ENCODE data around the gene FAM20C.

The FAM20C gene

GRCh38 chr7:211033-211714 is 18.8 kb downstream of the FAM20C start:
- no peak for FAIRE-seq

- no peak for FAIRE-seq
Measured at GRCh38 chr7:211715-212058, 19.3 kb downstream of the FAM20C start.

DNA sequence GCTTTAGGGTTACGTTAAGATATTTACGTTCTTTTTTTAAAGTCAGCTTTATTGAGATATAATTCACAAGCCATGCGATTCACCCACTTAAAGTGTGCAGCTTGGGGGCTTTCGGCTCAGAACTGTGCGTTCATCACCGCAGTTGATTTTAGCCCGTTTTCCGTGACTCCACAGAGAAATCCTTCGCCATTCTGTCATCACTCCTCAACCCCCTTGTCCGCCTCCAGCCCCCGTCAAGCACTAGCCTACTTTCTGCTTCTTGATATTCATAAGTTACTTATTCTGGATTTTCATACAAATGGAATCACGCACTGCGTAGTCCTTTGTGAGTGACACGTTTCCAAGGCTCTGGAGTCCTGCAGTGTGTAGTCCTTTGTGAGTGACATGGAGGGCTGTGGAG is 20.4 kb downstream of the FAM20C start:
- no peak for FAIRE-seq

DNA sequence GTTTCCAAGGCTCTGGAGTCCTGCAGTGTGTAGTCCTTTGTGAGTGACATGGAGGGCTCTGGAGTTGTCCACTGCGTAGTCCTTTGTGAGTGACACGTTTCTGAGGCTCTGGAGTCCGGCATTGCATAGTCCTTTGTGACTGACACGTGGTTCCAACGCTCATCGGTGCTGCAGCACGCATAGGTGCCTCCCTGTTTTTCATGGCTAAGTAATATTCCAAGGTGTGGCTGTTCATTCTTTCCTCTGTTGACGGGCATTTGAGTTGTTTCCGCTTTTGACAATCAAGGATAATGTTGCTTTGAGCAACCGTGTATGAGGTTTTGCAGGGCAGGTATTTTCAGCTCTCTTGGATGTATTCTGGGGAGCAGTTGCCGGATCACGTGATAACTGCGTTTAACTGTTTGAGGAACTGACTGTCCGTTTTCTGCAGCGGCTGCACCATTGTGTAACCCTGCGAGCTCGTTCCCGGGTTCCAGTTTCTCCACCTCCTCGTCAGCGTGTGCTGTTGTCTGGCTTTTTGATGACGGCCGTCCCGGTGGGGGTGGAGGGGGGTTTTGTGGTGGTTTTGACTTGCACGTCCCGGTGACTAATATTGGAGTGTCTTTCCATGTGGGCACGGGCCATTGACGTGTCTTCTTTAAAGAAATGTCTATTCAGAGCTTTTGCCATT is 21.1 kb downstream of the FAM20C start:
- FAIRE-seq = no peak

DNA sequence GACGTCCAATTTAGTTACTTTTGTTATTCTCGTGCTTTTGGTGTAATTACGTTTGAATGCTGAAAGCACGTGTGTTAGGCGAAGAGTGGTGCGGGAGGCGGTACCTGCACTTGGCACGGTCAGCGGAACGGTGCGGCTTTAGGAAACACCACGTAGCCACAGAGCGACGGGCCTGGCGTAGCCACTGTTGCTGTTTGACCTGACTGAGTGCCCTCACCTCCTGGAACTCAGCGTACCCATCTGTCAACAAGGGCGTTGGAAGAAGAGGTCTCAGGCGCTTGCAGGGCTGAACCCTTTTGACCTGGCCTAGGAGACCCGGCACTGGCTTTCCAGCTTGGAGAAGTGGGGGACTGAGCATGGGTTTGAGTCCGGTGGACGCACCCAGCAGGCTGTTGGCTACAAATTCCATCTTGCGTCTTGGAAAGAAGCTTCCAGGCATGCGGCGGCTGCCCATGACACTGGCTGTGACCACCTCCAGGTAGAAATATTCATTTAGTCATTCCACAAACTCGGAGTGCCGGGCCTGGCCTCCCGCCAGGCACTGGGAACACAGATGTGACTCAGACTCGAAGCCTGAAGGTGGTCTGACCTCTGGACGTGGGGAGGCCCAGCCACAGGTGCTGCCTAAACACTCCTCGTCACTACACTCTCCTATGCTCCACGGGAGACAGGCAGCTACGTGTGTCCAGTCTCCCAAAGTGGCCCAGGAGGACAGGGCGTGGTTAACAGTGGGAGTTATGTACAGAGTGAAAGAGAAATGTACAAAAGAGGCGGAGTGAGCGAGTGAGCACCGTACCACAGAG is 22.2 kb downstream of the FAM20C start:
- no peak for FAIRE-seq

DNA sequence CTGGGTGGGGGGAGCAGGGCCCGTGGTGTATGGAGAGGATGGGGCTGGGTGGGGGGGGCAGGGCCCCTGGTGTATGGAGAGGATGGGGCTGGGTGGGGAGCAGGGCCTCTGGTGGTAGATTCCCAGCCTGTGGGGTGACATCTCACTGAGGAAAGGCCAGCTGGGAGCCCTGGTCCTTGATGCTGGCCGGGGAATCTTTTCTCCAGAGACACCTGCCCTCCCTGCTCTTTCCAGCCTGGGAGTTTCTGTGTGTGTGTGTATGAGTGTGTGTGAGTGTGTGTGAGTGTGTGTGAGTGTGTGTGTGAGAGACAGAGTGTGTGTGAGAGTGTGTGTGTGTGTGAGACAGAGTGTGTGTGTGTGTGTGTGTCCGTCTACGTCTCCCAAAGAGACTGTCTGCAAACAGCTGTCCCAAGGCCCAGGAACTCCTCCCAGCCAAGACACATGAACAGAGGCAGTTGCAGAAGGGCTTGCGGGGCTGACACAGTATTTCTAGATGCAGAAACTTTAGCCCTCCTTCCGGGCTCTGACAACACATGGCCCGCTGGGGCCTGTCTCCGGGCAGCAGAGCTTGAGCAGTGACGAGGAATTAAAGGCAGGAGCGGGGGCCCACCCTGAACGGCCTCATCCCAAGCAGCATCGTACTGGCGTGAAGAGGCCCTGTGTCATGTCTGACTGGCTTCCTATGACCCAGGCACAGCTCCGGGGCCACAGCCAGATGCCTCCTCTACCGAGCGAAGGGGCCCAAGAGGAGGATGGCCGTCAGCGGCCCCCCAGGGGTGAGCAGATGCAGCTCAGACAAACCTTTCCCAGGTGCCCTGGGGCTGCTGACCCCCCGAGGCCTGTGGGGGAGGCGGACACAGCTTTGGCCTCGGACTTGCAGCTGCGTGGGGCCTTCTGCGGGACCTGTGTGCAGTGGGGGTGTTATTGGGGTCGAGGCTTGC is 24.3 kb downstream of the FAM20C start:
- no peak for FAIRE-seq

GRCh38 chr7:217781-218180 is 25.4 kb downstream of the FAM20C start:
- FAIRE-seq = no peak

GRCh38 chr7:218316-218715 is 25.9 kb downstream of the FAM20C start:
- no peak for FAIRE-seq

GRCh38 chr7:218896-219580 is 26.7 kb downstream of the FAM20C start:
- FAIRE-seq = no peak

GRCh38 chr7:219581-220150 is 27.3 kb downstream of the FAM20C start:
- no peak for FAIRE-seq

DNA sequence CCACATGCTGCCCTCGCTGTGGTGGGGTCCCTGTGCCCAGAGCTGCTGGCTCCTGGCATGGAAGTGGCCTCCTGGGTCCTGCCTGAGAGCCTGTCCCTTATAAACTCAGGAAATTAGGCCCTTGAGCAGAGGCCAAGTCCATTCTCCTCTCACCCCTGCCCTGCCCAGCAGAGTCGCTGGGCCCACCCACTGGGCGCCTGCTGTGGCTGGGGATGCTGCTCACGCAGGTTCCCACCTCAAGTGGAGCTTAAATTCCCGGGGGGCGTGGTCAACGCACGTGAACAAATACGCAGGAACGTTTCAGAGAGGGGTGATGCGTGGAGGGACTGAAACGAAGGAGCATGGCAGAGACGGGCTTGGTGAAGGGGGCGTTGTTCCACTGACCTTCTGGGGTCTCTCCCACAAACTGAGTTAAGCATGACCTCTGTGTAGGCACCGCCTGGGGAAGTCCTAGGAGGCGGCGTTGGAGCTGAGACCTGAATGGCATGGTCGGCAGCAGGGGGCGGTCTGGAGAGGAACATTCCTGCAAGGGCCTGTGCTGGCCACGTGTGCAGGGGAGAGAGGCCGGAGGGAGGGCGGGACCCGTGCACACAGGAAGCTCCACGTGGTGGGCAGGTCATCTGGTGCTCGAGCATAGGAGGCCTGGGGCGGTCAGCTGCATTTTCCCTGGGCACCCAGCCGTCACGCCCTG is 27.9 kb downstream of the FAM20C start:
- no peak for FAIRE-seq

GRCh38 chr7:221978-222715 is 29.8 kb downstream of the FAM20C start:
- FAIRE-seq = no peak

GRCh38 chr7:222716-223041 is 30.3 kb downstream of the FAM20C start:
- no peak for FAIRE-seq

- no peak for FAIRE-seq
Measured at GRCh38 chr7:223118-223800, 30.9 kb downstream of the FAM20C start.

DNA sequence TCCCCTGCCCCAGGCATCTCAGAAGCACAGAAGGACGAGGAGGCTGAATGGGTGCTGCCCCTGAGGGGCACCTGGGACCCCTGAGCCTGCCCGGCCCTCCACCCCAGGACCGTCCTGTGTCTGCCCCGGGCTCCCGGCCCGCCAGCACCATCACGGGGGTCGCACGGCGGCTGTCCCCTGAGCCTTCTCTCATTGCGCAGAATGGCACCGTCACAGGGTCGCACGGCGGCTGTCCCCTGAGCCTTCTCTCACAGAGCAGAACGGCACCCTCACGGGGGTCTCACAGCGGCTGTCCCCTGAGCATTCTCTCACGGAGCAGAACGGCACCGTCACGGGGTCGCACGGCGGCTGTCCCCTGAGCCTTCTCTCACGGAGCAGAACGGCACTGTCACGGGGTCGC is 31.5 kb downstream of the FAM20C start:
- FAIRE-seq = no peak

DNA sequence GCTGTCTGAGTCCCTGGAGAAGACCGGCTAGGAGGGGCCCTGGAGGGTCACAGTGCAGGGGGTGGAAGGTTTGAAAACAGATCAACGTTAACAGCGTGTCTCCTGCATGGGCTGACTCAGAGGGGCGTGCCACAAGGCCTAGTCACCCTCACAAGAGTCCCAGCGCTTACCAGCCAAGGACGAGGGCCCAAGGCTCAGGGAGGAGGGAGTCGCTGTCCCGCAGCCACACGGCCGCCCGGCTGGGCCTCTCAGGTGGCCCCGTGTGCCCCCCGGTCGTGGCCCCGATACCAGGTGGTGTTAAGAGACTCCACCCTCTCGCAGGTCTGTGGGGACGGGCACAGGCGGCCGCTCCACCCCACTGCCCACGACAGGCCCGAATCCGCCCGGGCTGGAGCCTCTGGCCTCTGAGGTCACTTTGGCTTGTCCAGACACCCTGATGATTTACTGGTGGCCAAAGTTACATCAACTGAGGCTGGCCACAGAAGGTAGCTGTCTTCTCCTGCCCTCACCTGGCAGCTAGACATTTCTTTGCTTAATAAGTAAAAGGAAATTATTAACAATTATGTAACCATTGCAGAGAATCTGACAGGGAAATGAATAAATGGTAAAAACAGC is 34.0 kb downstream of the FAM20C start:
- no peak for FAIRE-seq

DNA sequence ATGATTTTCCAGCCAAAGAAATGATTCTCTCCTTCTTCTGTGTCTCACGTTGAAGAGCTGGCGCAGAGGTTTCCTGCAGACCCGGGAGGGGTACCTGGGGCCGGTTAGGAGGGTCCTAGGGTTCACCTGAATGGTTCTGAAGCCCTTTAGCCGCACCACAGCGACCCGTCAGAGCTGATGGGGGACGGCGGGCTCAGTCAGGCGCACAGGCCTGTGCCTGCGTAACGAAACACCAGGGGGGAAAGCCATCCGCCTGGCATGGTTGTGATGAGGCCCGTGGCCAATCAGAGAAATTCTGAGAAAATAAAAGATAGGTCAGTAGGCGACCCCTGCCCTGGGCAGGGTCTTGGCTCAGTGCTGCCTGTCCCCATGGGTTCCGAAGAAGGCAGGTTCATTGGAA is 35.6 kb downstream of the FAM20C start:
- FAIRE-seq = no peak

- FAIRE-seq = no peak
Measured at GRCh38 chr7:228610-229009, 36.2 kb downstream of the FAM20C start.

DNA sequence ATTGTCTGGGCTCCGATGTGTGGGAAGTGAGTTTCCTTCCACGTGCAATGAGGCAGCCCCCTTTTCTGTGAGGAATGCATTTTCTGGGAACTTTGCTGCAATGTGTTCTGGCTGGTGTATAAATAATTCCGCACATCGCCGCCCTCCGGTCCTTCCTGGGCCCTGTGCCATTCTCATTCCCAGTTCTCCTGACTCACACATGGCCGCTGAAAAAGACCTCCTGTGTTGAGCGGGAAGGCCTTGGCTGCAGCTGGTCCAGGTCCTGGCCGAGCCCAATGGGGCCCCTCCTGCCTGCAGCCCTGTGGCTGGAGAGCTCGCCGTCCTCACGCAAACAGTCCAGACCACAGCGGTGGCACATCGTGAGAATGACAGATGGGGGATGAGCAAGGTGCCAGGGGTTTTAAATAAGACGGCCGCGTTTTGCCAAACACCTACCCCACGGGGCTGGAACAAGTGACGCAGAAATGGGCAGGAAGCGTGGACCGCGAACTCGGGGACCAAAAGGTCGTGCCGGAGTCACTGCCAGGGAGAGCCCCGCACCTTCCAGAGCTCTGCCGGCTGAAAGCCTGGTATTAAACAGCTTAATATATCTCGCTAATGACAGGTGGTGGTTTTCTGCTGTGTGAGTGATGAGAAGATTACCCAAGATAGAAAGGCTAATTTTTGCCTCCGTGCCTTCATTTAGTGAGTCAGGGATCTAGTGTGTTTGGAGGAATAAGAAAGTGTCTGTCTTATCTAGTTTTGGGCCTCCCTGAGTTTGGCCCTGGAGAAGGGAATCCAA is 37.0 kb downstream of the FAM20C start:
- FAIRE-seq = no peak

Data from TTC549 (cell line).